HepG2 (cell line): ENCODE results near the gene CACNA1G. TPM values are rescaled to one million over a fixed set of nuclear protein-coding genes. Genes with fewer than 3 reads are reported as not detected.
A peak's percentile ranks its signal among the peaks of the same experiment; 100 is the strongest.

Experiments used
- ADNP ChIP-seq: sonication (generic); formaldehyde crosslinking; IDR thresholded peaks from 2 replicates; pipeline ENCODE4 v1.4.0; 2020; ENCODE audit warnings: missing genetic modification reagents
- ATF7-NPFF ChIP-seq: sonication (generic); formaldehyde crosslinking; IDR thresholded peaks from 2 replicates; pipeline ENCODE4 v1.8.1; 2023; ENCODE audit warnings: mild to moderate bottlenecking, low read depth, missing genetic modification reagents, moderate library complexity
- GRHL1 ChIP-seq: sonication (generic); formaldehyde crosslinking; conservative IDR thresholded peaks from 2 replicates; pipeline ENCODE4 v1.8.0; 2022; ENCODE audit warnings: missing genetic modification reagents
- MTF2 ChIP-seq: sonication (generic); formaldehyde crosslinking; IDR thresholded peaks from 2 replicates; pipeline ENCODE4 v1.5.0; 2020; ENCODE audit warnings: missing genetic modification reagents, borderline replicate concordance
- NR1H2 ChIP-seq: sonication (generic); formaldehyde crosslinking; IDR thresholded peaks from 2 replicates; pipeline ENCODE4 v1.8.1; 2022; ENCODE audit warnings: low read depth, missing genetic modification reagents, borderline replicate concordance
- UBTF ChIP-seq: sonication (generic); formaldehyde crosslinking; IDR thresholded peaks from 2 replicates; pipeline ENCODE4 v1.4.0; 2020; ENCODE audit warnings: mild to moderate bottlenecking, missing genetic modification reagents
- ZBTB33 ChIP-seq: sonication (generic); formaldehyde crosslinking; IDR thresholded peaks from 2 replicates; pipeline ENCODE4 v1.4.0; 2020; ENCODE audit warnings: missing genetic modification reagents
- ZBTB39 ChIP-seq: sonication (generic); formaldehyde crosslinking; IDR thresholded peaks from 2 replicates; pipeline ENCODE4 v1.5.0; 2020; ENCODE audit warnings: missing genetic modification reagents
- ZMYM4 ChIP-seq: sonication (generic); formaldehyde crosslinking; IDR thresholded peaks from 2 replicates; pipeline ENCODE4 v1.8.1; 2023; ENCODE audit warnings: mild to moderate bottlenecking, missing genetic modification reagents
- ZNF720 ChIP-seq: sonication (generic); formaldehyde crosslinking; IDR thresholded peaks from 2 replicates; pipeline ENCODE4 v1.4.0; 2020; ENCODE audit warnings: missing genetic modification reagents
- polyA plus RNA-seq, 8 experiments: library from polyadenylated mRNA; depleted of rRNA in 3 of 8; stranded (reverse) in 7 of 8; unstranded in 1 of 8; fragments of >200 nt; fragmentation: Illumina TruSeq in 4 of 8; extraction: Trizol in 4 of 8; gene quantifications; 2 replicates each; pipeline versions ENCODE4 v1.2.1 to v1.2.3, GENCODE V29; 2011 to 2016; ENCODE audit warnings: low read depth in 4 of 8, missing spikeins in 1 of 8, mixed read lengths in 1 of 8; ENCODE audit not compliant: insufficient read depth in 1 of 8
- total RNA-seq, 5 experiments: library from RNA; depleted of rRNA; stranded (reverse); fragments of >200 nt; fragmentation: Illumina TruSeq; extraction: Trizol; gene quantifications; 2 replicates each; pipeline ENCODE4 v1.2.3, GENCODE V29; 2016; ENCODE audit warnings: low read depth in 1 of 5

Gene CACNA1G
- total and polyA plus RNA-seq, 2 of the 13 experiments (the other 11 are each of a cell fraction or from before 2014, with no cell fraction given), result 0.02 TPM; not detected in 1

GRCh38 chr17:50517504-50518383, 42.8 kb upstream of the CACNA1G start (continued):
- TF ChIP-seq ZBTB33 (CRISPR knock-in tag) (0 out of 2 replicates have a peak, but pooled peaks have one; percentile 12), MTF2 (CRISPR knock-in tag) (no peak), UBTF (CRISPR knock-in tag) (no peak; the same call in 1 of the 2 replicates), ZBTB39 (CRISPR knock-in tag) (no peak), ZNF720 (no peak), ADNP (CRISPR knock-in tag) (no peak), ZMYM4 (CRISPR knock-in tag) (no peak), ATF7-NPFF (0 out of 2 replicates have a peak, but pooled peaks have one; percentile 2), NR1H2 (no peak), GRHL1 (CRISPR knock-in tag) (no peak)
